Stimulated activated CD4-positive, alpha-beta T cell treated with anti-CD3 and anti-CD28 coated beads, Interleukin-15, amount 100 ng/mL, for 48 hours (primary cell): ENCODE results near the gene KLHL1.

Experiments
- DNase-seq, 2 donors: peaks; one replicate each; pipeline ENCODE4 v3.0.0-alpha.2; 2020; ENCODE audit warnings: low read depth in 2 of 2

KLHL1 gene

DNA sequence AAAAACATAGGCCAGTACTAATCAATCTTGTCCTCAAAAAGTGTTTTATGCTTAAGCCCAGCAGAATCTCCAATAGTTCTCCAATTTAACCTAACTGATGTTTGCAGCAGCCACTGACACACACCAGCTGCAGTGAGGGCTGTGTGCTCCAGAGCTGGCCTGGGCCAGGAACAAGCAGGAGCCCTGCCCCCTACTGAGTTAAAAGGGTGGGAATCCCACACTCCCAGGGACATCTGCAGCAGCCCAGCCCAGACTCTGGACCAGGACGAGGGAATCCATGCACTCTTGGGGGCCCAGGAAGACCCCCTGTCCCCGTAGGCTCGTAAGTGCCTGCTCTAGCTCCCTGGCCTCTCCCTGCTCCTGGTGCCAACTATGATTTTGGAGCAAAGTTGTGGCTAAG lies 92.1 kb downstream of the KLHL1 start:
- no peak for DNase-seq

DNA sequence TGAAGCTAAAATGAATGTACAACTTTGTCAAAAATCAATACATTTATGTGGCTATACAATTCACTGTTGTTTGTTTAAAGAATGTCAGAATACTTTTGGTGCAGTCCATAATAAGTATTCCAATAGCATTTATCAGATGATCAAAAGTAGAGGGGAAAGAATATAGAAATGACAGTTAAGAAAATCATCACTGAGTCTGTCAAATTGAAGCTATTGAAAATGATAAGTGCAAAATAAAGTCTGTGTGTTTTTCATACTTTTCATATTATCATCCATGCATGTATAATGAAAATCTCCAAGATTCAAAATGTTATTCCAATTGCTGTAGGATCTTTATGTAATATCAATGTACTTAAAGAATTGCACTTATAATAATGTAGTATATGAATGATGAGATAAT lies 93.9 kb downstream of the KLHL1 start:
- no peak for DNase-seq

DNA sequence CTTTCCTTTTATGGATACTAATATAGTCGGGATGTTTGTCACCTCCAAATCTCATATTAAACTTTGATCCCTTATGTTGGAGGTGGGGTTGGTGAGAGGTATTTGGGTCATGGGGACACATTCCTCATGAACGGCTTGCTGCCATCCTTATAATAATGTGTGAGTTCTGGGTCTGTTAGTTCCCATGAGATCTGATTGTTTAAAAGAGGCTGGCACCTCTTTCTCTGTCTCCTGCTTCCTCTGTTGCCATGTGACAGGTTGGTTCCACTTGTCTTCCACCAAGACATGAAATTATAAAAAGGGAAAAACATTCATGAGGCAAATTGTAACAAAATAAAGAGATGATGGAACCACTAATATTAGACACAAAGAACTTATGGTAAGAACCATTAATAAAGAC lies 108.4 kb downstream of the KLHL1 start:
- DNase-seq: no peak

DNA sequence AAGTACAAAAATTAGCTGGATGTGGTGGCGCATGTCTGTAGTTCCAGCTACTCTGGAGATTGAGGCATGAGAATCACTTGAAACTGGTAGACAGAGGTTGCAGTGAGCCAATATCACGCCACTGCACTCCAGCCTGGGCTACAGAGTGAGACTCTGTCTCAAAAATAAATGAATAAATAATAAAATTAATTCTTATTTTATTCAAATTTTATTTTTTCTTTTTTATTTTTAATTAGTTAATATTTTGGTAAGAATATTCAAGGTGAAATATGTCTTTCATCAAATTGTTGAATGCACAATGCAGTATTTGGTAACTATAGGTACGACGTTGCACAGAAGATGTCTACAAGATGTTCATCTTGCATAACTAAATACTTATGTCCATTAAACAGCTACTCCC lies 111.2 kb downstream of the KLHL1 start:
- DNase-seq: no peak

DNA sequence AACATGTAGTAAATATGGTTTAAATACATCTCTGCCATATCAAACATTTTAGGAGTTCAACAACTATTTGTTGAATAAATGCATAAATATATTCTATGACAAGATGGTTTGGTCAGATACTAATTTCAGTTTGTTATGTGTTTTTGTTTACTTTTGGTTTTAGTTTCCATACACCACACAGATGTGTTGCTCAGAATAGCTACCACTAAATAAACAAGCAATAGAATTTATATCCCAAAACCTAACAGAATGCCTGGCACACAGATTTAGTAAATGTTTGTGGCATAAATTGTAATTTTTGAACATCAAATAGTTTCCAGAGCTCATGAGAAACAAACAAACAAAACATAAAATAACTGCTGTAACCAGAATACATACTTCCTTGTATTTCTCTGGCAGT lies 127.5 kb downstream of the KLHL1 start:
- DNase-seq: no peak

DNA sequence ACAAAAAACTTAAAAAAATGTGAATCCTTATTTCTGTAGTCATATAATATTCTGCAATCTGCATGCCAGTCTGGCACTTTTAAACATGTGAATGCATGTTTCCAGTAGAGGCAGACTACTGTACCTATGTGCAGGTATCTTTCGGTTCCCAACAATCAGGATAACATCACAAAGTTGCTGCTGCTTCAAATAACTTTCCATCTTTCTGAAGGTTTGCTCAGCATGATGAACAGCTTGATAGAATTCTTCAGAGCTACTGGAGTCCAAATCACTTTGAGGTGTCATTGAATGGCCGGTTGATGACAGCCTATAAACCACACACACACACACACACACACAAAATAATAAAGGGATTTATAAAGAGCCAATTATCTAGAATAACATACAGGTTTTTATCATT lies 132.8 kb downstream of the KLHL1 start:
- DNase-seq: no peak

DNA sequence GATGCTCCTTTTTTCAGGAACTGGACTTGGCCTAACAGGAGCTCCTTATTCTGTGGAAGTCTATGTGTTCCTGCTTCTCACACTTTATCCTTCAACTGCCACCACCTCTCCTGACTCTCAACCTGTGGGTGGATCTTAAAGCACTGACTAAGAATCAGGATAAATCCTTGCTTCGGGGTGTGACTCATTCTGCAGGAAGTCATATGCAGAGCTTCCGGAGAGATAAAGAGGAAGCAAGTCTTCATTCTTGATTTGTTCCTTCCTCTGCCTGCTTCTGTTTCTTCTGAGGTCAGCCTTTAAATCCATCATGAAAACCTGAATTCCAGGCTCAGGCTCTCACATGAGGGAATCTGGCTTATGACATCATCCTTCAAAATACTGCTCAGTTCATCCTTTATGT lies 137.7 kb downstream of the KLHL1 start:
- no peak for DNase-seq

DNA sequence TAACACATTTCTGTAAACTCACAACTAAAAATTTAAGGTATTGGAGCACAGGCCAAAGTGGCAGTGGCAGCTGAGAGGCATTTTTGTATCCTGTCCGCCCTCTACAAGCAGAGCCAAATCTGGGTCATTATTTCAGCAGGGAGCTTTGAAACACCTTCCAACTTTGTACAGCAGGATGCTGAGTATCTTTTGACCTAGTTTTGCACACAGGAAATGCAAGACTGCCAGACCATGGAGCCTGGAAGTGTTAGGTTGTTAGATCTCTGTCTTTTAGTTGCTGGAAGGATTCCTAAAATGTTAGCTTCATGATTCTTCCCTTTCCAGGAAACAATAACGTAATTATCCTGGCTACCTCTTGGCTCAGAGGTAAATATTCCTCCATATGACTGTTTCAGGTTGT lies 149.2 kb downstream of the KLHL1 start:
- no peak for DNase-seq

DNA sequence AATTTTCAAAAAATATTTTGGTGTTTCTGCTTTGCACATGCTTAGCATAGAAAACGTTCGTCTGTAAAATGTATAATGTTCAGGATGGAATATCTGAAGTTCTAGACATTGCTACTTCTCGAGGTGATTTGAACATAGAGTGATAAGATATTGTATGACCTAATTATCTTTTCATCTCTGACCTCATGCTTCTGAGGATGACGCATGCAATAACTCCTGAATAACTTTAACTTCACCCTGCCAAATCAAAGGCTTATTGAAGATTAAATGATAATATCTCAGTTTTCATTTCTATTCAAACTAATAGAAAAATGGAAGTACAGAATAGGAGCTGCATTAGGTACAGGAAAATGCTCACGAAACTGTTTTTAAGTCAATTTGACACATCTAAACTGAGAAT lies 151.4 kb downstream of the KLHL1 start:
- no peak for DNase-seq

DNA sequence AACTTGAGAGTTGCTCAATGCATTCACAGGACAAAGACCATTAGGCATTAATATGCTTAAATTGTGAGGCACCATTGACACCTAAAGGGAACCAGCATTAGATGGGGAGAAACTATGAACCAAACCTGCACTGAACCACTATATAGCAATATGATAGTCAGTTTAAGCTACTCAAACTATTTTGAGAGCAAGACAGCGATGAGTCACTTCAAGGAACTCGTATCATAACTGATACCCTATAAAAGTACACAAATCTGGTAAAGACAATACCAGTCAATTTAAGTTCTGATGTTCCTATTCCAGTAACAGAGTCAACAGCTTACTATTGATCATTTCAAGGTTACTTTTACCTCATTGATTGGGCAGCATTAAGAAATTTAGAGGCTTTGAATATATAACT lies 151.9 kb downstream of the KLHL1 start:
- DNase-seq: no peak

DNA sequence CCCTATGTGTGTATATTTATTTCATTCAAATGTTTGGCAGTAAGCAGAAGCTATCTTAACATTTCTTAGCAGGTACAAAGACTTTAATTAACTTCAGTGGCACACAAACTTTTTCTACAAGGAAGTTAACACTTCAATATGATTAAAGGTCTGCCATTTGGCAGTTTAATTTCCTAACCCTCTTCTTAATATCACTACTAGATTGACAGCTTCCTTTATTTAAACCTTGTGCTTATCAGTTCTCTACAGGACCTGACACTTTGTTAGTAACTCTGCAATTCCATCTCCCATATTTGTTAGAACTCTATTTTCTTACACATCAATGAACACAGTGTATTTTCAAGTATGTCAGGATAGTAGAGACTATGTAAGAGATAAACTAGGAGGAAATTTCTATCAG lies 153.0 kb downstream of the KLHL1 start:
- DNase-seq: no peak

DNA sequence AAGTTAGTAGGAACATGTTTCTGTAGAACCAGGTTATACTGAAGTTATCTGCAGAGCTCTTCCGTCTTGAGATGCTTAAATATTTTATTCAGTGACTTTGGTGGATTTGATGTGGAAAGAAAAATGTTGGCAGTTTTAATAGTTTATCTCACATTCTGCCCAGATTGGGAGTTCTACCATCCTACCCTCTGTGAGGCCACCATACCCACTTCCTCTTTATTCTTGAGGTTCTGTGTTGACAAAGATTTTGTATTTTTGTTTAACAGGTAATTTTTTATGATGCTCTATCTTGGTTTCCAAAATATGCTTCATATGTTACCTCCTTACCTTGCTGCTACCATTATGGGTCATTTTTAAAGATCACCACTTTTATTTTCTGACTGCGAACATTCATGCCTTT lies 156.8 kb downstream of the KLHL1 start:
- no peak for DNase-seq

DNA sequence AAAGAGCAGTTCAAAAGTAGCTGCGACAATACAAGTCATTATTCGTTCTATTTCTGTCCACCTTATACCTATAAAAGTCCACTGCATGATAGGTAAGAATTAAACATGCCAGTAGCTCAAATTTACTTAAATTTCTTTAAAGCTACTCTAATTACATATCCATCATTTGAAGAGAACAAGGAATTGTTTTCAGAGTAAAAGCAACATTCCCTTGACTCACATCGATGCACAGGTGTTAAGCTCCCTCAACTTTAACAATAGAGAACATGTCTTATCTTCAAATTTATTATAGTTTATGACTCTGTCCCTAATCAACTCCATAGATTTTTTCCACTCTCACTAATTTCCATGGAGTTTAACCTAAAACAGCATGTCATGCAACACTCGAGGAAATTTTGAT lies 158.1 kb downstream of the KLHL1 start:
- no peak for DNase-seq

DNA sequence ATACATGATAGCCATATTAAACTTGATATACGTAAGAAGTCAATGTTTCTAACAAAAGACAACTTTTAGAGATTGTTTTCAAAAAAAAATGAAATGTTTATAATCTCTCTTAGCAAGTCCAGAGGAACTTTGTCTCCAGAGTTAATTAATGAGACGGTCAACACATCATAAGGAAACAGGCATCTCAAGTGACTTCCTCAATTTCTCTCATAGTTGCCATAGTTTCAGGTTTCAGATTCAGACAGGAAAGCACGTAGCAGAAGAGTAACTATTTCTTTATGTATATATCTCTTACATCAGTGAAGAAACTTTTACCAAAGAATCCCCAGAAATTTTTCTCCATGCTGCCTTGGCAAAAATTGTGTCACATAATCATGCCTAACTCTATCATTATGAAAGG lies 160.2 kb downstream of the KLHL1 start:
- DNase-seq: no peak

DNA sequence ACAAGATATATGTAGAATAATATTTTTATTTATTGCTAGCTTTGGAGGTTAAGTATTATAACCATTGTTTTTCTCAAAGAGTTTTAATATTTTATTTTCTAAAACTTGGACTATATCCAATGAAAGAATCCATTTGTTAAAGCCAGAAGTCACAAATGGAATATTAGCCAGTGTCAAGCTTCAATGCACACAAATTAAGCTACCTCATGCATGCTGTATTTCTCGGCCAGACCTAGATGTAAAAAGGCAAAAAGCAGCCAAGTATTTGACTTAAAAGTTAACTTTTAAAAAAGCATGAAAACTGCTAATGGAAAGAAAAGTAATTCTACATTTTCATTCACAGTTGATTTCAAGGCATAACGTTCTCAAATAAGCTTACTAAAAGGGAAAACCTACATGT lies 160.7 kb downstream of the KLHL1 start:
- DNase-seq: no peak

DNA sequence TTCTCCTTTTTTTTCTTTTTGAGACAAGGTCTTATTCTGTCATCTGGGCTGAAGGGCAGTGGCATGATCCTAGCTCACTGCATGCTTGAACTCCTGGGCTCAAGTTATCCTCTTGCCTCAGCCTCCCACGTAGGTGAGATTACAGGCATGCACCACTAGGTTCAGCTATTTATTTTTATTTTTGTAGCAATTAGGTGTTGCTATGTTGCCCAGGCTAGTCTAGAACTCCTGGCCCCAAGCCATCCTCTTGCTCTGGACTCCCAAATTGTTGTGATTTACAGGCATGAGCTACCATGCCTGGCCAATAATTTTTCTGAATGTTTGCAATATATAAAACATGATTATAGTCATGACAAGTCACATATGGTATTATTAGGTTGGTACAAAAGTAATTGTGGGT lies 161.7 kb downstream of the KLHL1 start:
- no peak for DNase-seq

DNA sequence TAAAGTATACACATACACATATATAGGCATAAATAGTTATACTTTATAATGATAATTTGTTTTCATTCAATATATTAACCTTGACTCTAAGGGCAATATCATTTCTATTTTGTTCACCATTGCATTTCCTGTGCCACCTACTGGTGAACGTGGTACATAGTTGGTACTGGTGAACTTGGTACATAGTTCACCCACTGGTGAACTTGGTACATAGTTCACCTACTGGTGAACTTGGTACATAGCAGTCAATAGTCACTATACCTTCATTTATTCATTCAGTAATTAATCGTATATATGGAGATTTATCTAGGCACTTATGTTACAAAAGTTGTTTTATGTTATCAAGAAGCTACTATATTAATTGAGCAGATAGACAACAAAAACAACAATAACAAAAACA lies 173.2 kb downstream of the KLHL1 start:
- no peak for DNase-seq

DNA sequence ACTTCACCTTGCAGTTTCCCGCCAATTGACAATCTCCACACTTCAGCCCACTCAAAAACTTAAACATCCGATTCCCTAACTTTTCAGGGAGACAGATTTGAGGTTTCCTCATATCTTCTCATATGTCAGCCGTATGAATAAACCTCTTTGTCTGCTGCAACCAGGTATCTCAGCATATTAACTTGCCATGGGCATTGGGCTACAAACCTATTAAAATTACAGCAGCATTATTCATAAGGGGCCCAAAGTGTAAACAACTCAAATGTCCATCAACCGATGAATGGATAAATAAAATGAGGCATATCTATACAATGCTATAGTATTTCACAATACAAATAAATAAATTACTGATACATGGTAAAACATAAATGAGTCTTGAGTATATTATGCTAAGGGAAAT lies 180.0 kb downstream of the KLHL1 start:
- DNase-seq: no peak

DNA sequence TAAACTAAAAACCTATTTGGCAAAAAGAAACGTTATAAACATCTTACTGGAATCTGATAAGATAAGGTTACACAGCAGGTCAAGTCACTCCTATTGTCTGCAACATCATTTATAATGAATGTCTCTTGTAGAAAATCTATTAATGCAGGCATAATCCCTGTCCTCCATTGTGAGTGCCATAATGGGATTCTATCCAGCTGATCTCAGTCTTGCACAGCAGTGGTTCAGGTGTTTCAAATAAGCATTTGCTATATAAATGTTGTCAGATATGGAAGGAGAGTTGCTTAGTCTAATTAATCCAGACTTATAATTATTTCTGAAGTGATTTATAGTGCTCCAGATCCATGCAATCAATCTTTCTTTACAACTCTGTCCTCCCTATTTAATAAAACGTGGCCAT lies 187.1 kb downstream of the KLHL1 start:
- DNase-seq: no peak

DNA sequence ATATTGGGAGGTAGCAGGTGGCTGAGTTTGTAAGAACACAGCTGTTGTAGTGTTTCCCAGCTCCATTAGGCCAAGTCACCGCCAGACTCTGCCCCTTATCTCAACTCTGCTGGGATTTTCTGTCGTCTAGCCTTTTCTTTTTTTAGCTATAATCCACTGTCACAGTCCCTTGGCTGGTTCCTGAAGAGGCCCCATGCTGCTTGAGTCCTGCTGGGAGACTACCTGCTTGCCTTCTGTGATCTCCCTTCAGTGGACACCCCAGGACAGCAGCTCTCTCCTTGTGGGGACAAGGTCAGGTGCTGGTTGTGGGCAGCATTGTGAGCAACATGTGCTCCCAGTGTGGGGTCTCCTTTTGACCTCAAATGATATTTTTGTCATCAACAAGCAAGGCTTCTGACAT lies 195.6 kb downstream of the KLHL1 start:
- DNase-seq: no peak

DNA sequence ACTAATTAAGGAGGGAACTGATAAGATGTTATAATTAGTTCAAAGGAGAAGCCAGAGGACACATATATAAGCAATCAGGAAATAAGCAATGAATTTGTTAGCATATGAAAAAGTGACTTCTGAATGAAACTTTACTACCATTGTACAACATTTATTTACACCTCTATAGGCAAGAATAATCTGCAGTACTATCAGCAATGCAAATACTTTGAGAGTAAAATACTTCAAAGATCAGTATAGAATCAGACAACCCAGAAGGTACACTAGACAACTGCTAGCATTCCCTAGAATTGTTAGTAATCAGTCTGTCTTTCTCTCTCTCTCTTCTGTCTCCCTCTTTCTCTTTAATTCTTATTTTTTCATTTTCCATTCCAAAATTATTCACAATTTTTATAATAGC lies 197.5 kb downstream of the KLHL1 start:
- no peak for DNase-seq

DNA sequence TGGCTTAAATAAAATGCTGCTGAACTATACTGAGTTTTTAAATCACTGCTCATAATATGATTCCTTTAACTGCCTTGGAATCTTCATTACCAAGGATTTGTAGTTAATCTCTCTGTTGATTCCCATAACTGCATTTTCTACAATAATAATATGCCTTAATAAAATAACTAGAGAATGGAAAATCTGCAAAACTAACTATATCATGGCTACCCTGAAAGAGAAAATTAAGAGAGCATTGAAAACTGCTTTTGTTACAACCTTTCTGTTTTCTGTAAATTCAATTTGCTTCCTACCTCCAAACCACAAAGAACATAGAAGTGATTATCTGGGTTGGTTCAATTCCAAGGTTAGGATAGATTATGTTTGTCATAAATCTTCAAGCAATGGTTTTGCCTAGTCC lies 203.5 kb downstream of the KLHL1 start:
- DNase-seq: no peak

DNA sequence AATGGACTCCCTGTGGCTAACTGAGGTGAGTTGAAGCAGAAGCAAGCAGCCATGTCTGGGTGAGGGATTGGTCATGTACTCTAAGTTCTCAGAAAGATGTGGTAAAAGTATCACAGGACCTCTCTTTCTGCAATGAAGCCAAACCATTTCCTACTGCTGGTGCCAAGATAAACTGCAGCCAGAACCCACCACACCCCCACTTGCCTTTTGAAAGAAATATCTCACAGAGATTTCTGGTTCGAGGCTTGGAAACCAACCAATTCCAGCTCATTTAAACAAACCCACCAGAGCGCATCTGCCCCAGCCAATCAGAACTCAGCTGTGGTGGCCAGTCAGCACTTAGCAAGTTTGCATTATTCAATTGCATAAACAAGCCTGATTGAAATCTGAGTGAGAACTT lies 205.2 kb downstream of the KLHL1 start:
- no peak for DNase-seq

DNA sequence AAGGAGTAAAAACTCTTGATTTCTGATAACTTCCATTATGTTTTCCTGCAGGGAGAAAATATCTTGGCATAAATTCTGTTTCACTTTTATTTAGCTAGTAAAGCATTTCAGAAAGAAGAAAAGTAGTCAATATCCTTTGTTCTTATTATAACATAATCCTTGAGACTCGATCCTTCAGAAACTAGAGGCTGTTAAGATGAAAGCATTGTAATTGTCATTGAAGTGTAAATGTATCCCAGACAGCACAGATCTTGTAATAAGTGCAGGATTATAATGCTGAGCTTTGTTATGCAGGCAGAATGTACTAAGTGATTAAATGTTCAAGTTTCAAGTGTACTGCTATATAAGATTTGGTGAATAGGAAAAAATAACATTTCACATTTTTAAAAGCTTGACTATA lies 225.8 kb downstream of the KLHL1 start:
- no peak for DNase-seq

DNA sequence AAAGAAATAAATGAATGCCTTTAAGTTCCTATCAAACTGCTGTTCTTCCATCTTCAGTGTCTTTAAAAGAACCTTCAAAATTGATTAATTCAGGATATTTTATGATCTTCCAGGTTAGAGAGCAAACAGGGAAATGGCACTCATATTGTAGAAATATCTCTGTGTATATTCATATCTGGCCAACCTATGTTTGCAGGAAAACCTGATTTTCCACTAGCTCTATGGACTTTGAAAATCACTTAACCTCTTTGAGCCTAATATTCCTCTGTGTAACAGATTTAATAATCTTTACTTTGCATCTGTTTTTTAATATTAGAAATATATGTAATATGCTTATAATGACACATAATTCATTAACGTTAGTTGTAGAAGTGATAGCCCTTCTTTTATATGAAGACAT lies 228.3 kb downstream of the KLHL1 start:
- DNase-seq: no peak
